Liver (tissue), 3 donors: ENCODE data around the gene GPR31.

Experiments
- CTCF ChIP-seq: fragments of 150-350 bp; IDR thresholded peaks from 2 replicates; pipeline ENCODE4 v1.5.1; 2017; ENCODE audit warnings: improper control_type of control experiment, low read depth, low read length; ENCODE audit not compliant: missing input control
- EGR1 ChIP-seq, 2 donors: IDR thresholded peaks; 2 replicates each; pipeline ENCODE4 v1.6.1; 2016 to 2018; ENCODE audit warnings: antibody characterized with exemption in 2 of 2, low read depth in 2 of 2
- GABPA ChIP-seq, 2 donors: IDR thresholded peaks in 1 of 2; conservative IDR thresholded peaks in 1 of 2; 2 replicates each; pipeline ENCODE4 v1.6.1; 2016; ENCODE audit warnings: antibody characterized with exemption in 2 of 2, mild to moderate bottlenecking in 1 of 2, moderate library complexity in 1 of 2
- JUND ChIP-seq, 2 donors: IDR thresholded peaks; 2 replicates each; pipeline ENCODE4 v1.6.1; 2016; ENCODE audit warnings: antibody characterized with exemption in 2 of 2
- MAX ChIP-seq: IDR thresholded peaks from 2 replicates; pipeline ENCODE4 v1.6.1; 2016; ENCODE audit warnings: antibody characterized with exemption
- REST ChIP-seq: IDR thresholded peaks from 2 replicates; pipeline ENCODE4 v1.6.1; 2016; ENCODE audit warnings: antibody characterized with exemption, mild to moderate bottlenecking
- TAF1 ChIP-seq: conservative IDR thresholded peaks from 2 replicates; pipeline ENCODE4 v1.6.1; 2016; ENCODE audit warnings: antibody characterized with exemption, mild to moderate bottlenecking
- donor health status: healthy.
- donor health status: healthy.

- no peak for TF ChIP-seq CTCF
- TF ChIP-seq TAF1 = no peak
- TF ChIP-seq MAX = no peak
- no peak for TF ChIP-seq GABPA (IDR thresholded peaks at IDR 0.05 in 1 of 2, conservative IDR thresholded peaks at IDR 0.05 in 1 of 2)
- TF ChIP-seq REST = no peak
- TF ChIP-seq EGR1 (IDR thresholded peaks at IDR 0.05; ENCODE audit: low read depth in 2 of 2) = no peak
- no peak for TF ChIP-seq JUND (IDR thresholded peaks at IDR 0.05)
Observed at GRCh38 chr6:167125855-167126349, 31.9 kb downstream of the GPR31 start.
